HepG2 (cell line): Measurements from ENCODE around the gene ADSL. TPM values are rescaled to one million over a fixed set of nuclear protein-coding genes. Genes with fewer than 3 reads are reported as not detected.

ENCODE experiments used
- polyA plus RNA-seq, 8 experiments: library from polyadenylated mRNA; depleted of rRNA in 3 of 8; stranded (reverse) in 7 of 8; unstranded in 1 of 8; fragments of >200 nt; fragmentation: Illumina TruSeq in 4 of 8; extraction: Trizol in 4 of 8; gene quantifications; 2 replicates each; pipeline versions ENCODE4 v1.2.1 to v1.2.3, GENCODE V29; 2011 to 2016; ENCODE audit warnings: low read depth in 4 of 8, missing spikeins in 1 of 8, mixed read lengths in 1 of 8; ENCODE audit not compliant: insufficient read depth in 1 of 8
- total RNA-seq, 5 experiments: library from RNA; depleted of rRNA; stranded (reverse); fragments of >200 nt; fragmentation: Illumina TruSeq; extraction: Trizol; gene quantifications; 2 replicates each; pipeline ENCODE4 v1.2.3, GENCODE V29; 2016; ENCODE audit warnings: low read depth in 1 of 5

ADSL gene
- total and polyA plus RNA-seq, 2 of the 13 experiments (the other 11 are each of a cell fraction or from before 2014, with no cell fraction given): 123 to 174 TPM

Other genes starting within 250 kb of the ADSL start
- 13.2 and 17.2 TPM in 2 replicates for gene TNRC6B, start 168.6 kb upstream of the ADSL start, total RNA-seq (2016; rRNA removed; fragmentation: Illumina TruSeq; extraction: Trizol)
- gene TNRC6B, start 168.6 kb upstream of the ADSL start, polyA plus RNA-seq (2011; rRNA removed): 6.8 and 8.9 TPM in 2 replicates
- 10.8 and 15.7 TPM in 2 replicates for gene SGSM3, start 24.1 kb downstream of the ADSL start, total RNA-seq (2016; rRNA removed; fragmentation: Illumina TruSeq; extraction: Trizol)
- 23.8 and 30.6 TPM in 2 replicates for gene SGSM3, start 24.1 kb downstream of the ADSL start, polyA plus RNA-seq (2011; rRNA removed)